ENCODE data around the gene KIF2A.
A peak's percentile ranks its signal among the peaks of the same experiment; 100 is the strongest.

The KIF2A gene

DNA sequence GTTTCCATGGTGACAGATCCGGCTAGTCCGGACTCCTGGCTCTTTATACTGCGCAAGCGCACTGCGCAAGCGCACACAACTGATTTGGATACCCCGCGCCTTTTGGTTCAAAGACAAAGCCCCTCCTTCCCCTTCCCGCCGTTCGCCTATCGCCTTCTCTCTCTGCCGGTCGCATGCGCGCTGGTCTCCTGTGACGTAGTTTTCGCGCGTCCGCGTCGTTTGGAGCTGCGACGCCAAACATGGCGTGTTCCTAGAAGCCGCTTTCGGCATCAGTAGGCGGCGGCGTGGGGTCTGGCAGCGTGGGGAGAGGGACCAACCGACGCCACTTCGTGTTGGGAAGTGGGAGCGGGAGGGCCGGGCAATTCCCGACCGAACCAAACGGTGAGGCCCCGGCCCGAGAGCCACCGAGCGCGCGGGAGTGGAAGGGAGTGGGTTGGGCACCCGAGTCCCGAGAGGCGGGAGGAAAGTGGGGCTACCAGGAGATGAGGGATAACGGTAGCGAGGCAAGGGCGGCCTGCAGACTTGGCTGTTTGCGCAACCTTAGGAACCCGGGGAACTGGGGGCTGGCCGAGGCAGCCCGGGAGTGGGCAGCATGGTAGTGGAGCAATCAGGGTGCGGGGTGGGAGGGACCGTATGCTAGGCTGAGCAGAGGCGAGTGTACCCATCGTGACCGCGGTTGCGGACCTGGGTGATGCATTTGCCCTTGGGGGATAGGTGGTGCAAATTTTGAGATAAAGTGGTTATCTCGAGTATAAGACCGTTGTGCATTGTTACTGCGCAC lies 106.7 kb downstream of the KIF2A start, which contains the start of gene IPO11:
TSS of gene IPO11 (plus strand) at position 215 of the 781 bp plus-strand sequence. CDS start 24,517 bp downstream, outside the sequence.
- H3K4me1 ChIP-seq (ENCODE audit: control insufficient read depth, insufficient read depth, low read length): peaks cover 6% of the 10 kb centered on the region
- peak within 1 kb of the TSS; percentile 65 for H3K4me3 ChIP-seq (ENCODE audit: low read length)
- H3K9me3 ChIP-seq (ENCODE audit: control insufficient read depth, low read length): no peaks in the 10 kb centered on the region
- no peaks in the 10 kb centered on the region for H3K27me3 ChIP-seq (ENCODE audit: control insufficient read depth, insufficient read depth, low read length)
- no peaks in the 10 kb centered on the region for H3K36me3 ChIP-seq (ENCODE audit: control insufficient read depth, insufficient read depth, low read length)
- peak within 1 kb of the TSS; percentile 85 for H3K9ac ChIP-seq (ENCODE audit: low read length)

DNA sequence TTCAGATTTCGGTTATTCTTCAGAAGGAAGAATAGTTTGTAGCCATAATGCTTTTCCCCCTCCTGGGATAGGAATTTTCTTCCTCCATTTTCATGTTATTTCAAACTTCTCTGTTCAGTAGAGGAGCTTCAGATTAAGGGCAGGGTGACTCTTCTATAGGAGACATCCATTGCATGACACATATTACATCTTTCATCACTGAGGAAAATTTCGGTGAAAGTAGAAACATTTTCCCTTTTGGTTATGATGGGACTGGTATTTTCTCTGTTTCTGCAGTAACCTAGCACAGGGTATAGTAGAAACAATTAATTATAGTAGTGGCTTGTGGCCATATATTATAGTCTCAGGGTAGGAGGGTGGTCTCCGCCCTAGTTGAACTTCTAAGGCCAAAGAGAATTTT lies 107.7 kb downstream of the KIF2A start:
- no peaks in the 10 kb centered on the region for H3K9me3 ChIP-seq (ENCODE audit: control insufficient read depth, low read length)
- peaks cover 6% of the 10 kb centered on the region for H3K4me1 ChIP-seq (ENCODE audit: control insufficient read depth, insufficient read depth, low read length)
- H3K27me3 ChIP-seq (ENCODE audit: control insufficient read depth, insufficient read depth, low read length): no peaks in the 10 kb centered on the region
- no peak overlapping the region for H3K9ac ChIP-seq (ENCODE audit: low read length)
- peak overlapping the region; percentile 20 for H3K4me3 ChIP-seq (ENCODE audit: low read length)
- H3K36me3 ChIP-seq (ENCODE audit: control insufficient read depth, insufficient read depth, low read length): no peaks in the 10 kb centered on the region

DNA sequence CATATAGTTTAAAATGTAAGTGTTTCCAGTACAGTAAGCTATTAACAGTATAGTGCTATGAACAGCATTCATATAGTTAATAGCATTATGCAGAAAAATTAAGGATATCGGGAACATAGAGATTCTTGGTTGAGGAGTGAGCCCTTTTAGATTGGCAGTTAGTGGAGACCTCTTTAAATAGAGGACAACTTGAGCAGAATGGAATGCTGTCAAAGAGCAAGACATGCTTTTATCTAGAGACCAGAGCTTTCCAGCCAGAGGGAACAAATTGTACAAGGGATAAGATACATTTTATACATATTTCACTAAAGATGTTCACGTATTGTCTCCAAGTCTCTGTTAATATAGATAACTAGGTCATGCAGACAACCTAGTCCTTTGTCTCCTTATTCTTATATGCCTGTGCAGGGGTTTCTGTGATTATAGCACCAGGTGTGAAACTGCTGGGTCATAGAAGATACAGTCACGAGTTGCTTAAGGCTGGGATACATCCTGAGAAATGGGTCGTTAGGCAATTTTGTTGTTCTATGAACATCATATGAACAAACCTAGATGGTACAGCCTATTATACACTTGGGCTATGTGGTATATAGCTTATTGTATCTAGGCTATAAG lies 112.6 kb downstream of the KIF2A start:
- H3K27me3 ChIP-seq (ENCODE audit: control insufficient read depth, insufficient read depth, low read length): no peaks in the 10 kb centered on the region
- H3K36me3 ChIP-seq (ENCODE audit: control insufficient read depth, insufficient read depth, low read length): no peaks in the 10 kb centered on the region
- no peak overlapping the region for H3K9ac ChIP-seq (ENCODE audit: low read length)
- peaks cover 4% of the 10 kb centered on the region for H3K4me1 ChIP-seq (ENCODE audit: control insufficient read depth, insufficient read depth, low read length)
- no peak overlapping the region for H3K4me3 ChIP-seq (ENCODE audit: low read length)
- no peaks in the 10 kb centered on the region for H3K9me3 ChIP-seq (ENCODE audit: control insufficient read depth, low read length)

DNA sequence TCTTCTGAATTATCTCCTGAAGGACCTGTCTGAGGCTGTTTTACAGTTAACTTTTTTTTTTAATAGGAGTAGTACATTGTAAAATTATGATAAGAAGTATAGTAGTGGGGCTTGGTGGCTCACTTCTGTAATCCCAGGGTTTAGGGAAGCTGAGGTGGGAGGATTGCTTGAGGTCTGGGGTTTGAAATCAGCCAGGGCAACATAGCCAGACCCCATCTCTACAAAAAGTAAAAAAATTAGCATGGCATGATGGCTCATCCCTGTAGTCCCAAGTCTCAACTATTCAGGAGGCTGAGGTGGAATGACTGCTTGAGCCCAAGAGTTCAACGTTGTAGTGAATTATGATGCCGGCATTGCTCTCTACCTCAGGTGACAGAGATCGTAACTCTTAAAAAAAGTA lies 113.6 kb downstream of the KIF2A start:
- Histone ChIP-seq H3K27me3 (ENCODE audit: control insufficient read depth, insufficient read depth, low read length) (no peaks in the 10 kb centered on the region), H3K4me3 (ENCODE audit: low read length) (no peak overlapping the region), H3K9me3 (ENCODE audit: control insufficient read depth, low read length) (no peaks in the 10 kb centered on the region), H3K9ac (ENCODE audit: low read length) (no peak overlapping the region), H3K4me1 (ENCODE audit: control insufficient read depth, insufficient read depth, low read length) (no peaks in the 10 kb centered on the region), H3K36me3 (ENCODE audit: control insufficient read depth, insufficient read depth, low read length) (no peaks in the 10 kb centered on the region)

DNA sequence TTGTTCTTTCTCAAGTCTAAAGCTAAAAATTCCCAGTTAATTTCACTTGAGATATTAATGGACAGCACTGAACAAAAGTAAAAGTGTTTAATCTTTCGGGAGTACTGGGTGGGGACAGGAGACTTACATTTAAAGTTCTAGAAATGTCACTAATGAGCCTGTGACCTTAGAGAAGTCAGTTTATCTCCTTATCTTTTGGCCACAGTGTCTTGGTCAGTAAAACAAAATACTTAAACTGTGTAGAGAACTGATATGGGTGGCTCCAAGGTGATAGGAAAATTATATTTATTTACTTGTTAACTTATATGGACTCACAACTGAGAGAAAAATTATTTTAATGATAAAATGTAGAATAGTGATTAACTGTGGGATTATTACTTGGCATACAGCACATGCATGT lies 115.4 kb downstream of the KIF2A start:
- Histone ChIP-seq H3K27me3 (ENCODE audit: control insufficient read depth, insufficient read depth, low read length) (no peaks in the 10 kb centered on the region), H3K36me3 (ENCODE audit: control insufficient read depth, insufficient read depth, low read length) (no peaks in the 10 kb centered on the region), H3K9ac (ENCODE audit: low read length) (no peak overlapping the region), H3K9me3 (ENCODE audit: control insufficient read depth, low read length) (no peaks in the 10 kb centered on the region), H3K4me3 (ENCODE audit: low read length) (no peak overlapping the region), H3K4me1 (ENCODE audit: control insufficient read depth, insufficient read depth, low read length) (no peaks in the 10 kb centered on the region)

DNA sequence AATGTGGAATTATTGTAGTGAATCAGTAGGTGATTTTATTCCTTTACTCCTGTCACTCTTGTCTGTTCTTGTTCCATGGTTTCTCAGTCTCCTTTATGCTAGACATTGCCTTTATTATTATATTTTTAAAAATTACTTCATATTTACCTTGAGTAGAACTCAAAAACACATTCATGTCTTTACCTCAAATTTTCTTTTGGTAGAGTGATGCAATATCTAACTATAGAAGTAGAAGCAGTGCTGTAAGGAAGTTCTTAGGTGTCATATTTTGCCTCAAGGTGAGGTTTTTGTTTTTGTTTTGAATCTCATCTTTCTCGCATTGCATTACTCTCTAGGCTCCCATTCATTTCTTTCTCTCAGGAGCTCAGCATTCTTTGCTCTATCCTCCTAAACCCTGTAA lies 118.8 kb downstream of the KIF2A start:
- H3K9me3 ChIP-seq (ENCODE audit: control insufficient read depth, low read length): no peaks in the 10 kb centered on the region
- no peaks in the 10 kb centered on the region for H3K4me1 ChIP-seq (ENCODE audit: control insufficient read depth, insufficient read depth, low read length)
- H3K36me3 ChIP-seq (ENCODE audit: control insufficient read depth, insufficient read depth, low read length): no peaks in the 10 kb centered on the region
- no peak overlapping the region for H3K4me3 ChIP-seq (ENCODE audit: low read length)
- no peak overlapping the region for H3K9ac ChIP-seq (ENCODE audit: low read length)
- H3K27me3 ChIP-seq (ENCODE audit: control insufficient read depth, insufficient read depth, low read length): no peaks in the 10 kb centered on the region

DNA sequence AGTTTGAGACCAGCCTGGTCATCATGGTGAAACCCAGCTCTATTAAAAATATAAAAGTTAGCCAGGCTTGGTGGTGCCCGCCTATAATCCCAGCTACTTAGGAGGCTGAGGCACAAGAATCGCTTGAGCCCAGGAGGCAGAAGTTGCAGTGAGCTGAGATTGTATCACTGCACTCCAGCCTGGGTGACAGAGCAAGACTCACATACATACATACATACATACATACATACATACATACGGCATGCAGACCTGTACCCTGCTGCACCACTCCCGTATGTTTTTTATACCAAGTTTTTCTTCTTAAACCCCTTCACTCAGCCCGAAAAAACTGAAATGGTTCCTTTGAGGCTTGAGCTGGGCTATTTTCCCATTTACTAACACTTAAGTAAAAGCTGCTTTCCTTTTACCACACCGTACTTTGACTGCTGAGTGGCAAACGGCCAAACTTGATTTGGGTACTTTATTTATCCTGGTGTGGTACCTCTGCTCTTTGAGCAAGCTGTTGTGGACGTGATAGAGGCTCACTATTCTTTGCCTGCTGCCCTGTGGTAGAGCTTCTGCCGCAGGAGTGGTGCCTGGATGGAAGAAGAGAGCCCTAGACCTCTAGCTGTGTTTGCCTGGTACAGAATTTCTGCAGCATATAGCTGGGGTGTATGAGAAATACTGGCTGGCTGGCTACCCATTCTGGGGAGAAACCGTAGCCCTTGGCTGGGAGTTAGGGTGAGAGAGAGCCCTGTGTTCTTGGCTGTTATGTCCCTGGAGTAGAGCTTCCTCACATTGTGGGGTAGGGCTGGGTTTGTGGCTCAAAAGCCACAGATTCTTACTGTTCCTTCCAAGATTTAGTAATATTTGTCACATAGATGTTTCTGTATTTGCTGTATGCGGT lies 126.0 kb downstream of the KIF2A start:
- Histone ChIP-seq H3K9ac (ENCODE audit: low read length) (no peak overlapping the region), H3K36me3 (ENCODE audit: control insufficient read depth, insufficient read depth, low read length) (no peaks in the 10 kb centered on the region), H3K4me3 (ENCODE audit: low read length) (no peak overlapping the region), H3K4me1 (ENCODE audit: control insufficient read depth, insufficient read depth, low read length) (peaks cover 8% of the 10 kb centered on the region), H3K9me3 (ENCODE audit: control insufficient read depth, low read length) (no peaks in the 10 kb centered on the region), H3K27me3 (ENCODE audit: control insufficient read depth, insufficient read depth, low read length) (no peaks in the 10 kb centered on the region)

DNA sequence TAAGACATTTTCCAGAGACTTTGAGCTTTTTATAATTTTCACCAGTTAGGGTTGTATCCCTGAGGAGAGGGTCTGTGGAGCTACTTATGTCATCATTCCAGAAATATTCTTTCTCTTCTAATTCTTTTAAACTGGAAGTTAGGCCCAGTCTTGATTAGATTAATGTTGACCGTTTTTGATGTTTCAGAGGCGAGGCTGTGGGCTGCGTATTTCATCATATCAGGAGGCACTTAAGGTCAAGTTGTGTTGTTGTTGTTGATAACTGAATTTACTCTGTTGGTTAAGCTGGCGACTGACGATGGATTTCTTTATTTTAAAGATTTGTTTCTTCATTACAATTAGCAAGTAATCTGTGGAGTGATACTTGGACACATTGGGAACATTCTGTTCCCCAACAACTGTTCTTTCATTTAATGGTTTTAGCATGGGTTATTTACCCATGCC lies 126.6 kb downstream of the KIF2A start:
- no peak overlapping the region for H3K4me3 ChIP-seq (ENCODE audit: low read length)
- H3K9me3 ChIP-seq (ENCODE audit: control insufficient read depth, low read length): no peaks in the 10 kb centered on the region
- H3K4me1 ChIP-seq (ENCODE audit: control insufficient read depth, insufficient read depth, low read length): peaks cover 8% of the 10 kb centered on the region
- H3K9ac ChIP-seq (ENCODE audit: low read length): no peak overlapping the region
- H3K27me3 ChIP-seq (ENCODE audit: control insufficient read depth, insufficient read depth, low read length): no peaks in the 10 kb centered on the region
- H3K36me3 ChIP-seq (ENCODE audit: control insufficient read depth, insufficient read depth, low read length): no peaks in the 10 kb centered on the region
